ENCODE measurements around the gene SMURF2. TPM values are rescaled to one million over a fixed set of nuclear protein-coding genes. Genes with fewer than 3 reads are reported as not detected.
"Not testable (repeated sequence)": the region's sequence is repeated elsewhere in the genome, so short reads cannot be mapped to it uniquely, and the experiment has no call there.

Gene SMURF2
- total RNA-seq, 1 donor from 2014 or later, result 24.6 TPM

- H2AFZ ChIP-seq (replicated peaks); H3K4me1 ChIP-seq; H3K27ac ChIP-seq; H3K27me3 Mint-ChIP-seq (ENCODE audit: insufficient read depth, low read depth); H3K9ac ChIP-seq; H3K9me3 ChIP-seq (ENCODE audit: low read depth); H3F3A ChIP-seq (ENCODE audit: low read depth); H3K36me3 ChIP-seq: not testable (repeated sequence)
- Mint-ChIP-seq H3K9me3 (peaks cover 14% of the 10 kb centered on the region), H3K4me3 (peak overlapping the region; percentile 100), H3K27ac (peak overlapping the region; percentile 98), H3K36me3 (peaks cover 13% of the 10 kb centered on the region), H3K4me1 (peaks cover 18% of the 10 kb centered on the region)
- Histone ChIP-seq H4K20me1 (ENCODE audit: low read depth) (peaks cover 21% of the 10 kb centered on the region), H3K27me3 (peaks cover 24% of the 10 kb centered on the region), H3K79me2 (ENCODE audit: low read depth) (peaks cover 60% of the 10 kb centered on the region), H3K4me3 (peak overlapping the region; percentile 93), H3K4me2 (peak overlapping the region; percentile 84)
- DNase-seq (ENCODE audit: low spot score), result peak; percentile 12
Observed at GRCh38 chr17:64660195-64660977, 1.7 kb downstream of the SMURF2 start.

DNA sequence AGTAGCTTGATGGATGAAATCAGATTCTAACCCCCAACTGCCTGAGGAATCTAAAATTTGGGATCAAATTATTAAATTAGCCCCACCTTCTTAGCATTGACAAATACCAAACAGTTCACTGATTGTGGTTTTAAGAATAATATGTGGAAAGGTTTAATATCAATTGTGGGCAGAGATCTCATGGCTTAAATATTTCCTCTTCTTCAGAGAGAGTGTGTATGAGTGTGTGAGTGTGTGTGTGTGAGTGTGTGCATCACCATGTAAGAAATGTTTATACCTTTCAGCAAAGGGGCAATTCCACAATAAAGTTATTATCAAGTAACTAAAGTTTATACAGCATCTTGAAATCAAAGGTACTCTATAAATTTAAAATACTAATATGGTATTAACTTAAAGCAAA is 3.2 kb downstream of the SMURF2 start:
- H4K20me1 ChIP-seq (ENCODE audit: low read depth), result peaks cover 21% of the 10 kb centered on the region
- H3K4me2 ChIP-seq, result no peak overlapping the region
- H3K4me1 ChIP-seq, result peaks cover 9% of the 10 kb centered on the region
- H3K36me3 Mint-ChIP-seq, result peaks cover 15% of the 10 kb centered on the region
- H2AFZ ChIP-seq (replicated peaks), result no peak overlapping the region
- no peak for DNase-seq (ENCODE audit: low spot score)
- H3K27ac ChIP-seq, result no peak overlapping the region
- H3K27me3 ChIP-seq, result peaks cover 24% of the 10 kb centered on the region
- H3F3A ChIP-seq (ENCODE audit: low read depth), result peaks cover 3% of the 10 kb centered on the region
- peaks cover 17% of the 10 kb centered on the region for H3K9me3 Mint-ChIP-seq
- no peaks in the 10 kb centered on the region for H3K36me3 ChIP-seq
- H3K4me3 ChIP-seq, result no peak overlapping the region
- TF ChIP-seq EZH2phosphoT487 (IDR thresholded peaks at IDR 0.05) (no peak), EZH2 (IDR thresholded peaks at IDR 0.05) (no peak)
- TF ChIP-seq, protein P1, sequence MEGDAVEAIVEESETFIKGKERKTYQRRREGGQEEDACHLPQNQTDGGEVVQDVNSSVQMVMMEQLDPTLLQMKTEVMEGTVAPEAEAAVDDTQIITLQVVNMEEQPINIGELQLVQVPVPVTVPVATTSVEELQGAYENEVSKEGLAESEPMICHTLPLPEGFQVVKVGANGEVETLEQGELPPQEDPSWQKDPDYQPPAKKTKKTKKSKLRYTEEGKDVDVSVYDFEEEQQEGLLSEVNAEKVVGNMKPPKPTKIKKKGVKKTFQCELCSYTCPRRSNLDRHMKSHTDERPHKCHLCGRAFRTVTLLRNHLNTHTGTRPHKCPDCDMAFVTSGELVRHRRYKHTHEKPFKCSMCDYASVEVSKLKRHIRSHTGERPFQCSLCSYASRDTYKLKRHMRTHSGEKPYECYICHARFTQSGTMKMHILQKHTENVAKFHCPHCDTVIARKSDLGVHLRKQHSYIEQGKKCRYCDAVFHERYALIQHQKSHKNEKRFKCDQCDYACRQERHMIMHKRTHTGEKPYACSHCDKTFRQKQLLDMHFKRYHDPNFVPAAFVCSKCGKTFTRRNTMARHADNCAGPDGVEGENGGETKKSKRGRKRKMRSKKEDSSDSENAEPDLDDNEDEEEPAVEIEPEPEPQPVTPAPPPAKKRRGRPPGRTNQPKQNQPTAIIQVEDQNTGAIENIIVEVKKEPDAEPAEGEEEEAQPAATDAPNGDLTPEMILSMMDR (IDR thresholded peaks at IDR 0.05), result no peak
- H3K4me3 Mint-ChIP-seq, result no peak overlapping the region
- H3K27ac Mint-ChIP-seq, result no peak overlapping the region
- H3K9me3 ChIP-seq (ENCODE audit: low read depth), result no peaks in the 10 kb centered on the region
- peaks cover 5% of the 10 kb centered on the region for H3K27me3 Mint-ChIP-seq (ENCODE audit: insufficient read depth, low read depth)
- peaks cover 18% of the 10 kb centered on the region for H3K4me1 Mint-ChIP-seq
- H3K79me2 ChIP-seq (ENCODE audit: low read depth), result peaks cover 74% of the 10 kb centered on the region
- H3K9ac ChIP-seq, result no peak overlapping the region

DNA sequence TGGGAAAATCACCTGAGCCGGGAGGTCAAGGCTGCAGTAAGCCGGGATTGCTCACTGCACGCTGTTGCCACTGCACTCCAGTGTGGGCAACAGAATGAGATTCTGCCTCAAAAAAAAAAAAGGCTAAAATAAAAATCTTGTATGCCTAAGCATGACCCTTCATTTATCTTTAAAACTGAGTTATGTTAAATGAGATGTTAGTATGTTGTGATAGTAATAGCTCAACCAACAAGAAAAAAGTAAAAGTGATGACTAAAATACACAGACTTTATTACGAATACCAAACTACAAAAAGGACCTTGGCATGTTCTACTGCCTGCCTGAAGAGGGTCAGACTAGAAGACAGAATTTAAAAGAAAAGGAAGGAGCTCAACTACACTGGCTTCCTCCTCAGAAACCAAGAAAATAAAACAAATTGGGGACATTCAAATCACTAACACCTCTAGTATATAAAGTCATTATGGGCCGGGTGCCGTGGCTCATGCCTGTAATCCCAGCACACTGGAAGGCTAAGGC is 4.4 kb downstream of the SMURF2 start:
- peaks cover 21% of the 10 kb centered on the region for H4K20me1 ChIP-seq (ENCODE audit: low read depth)
- DNase-seq (ENCODE audit: low spot score), result no peak
- no peak overlapping the region for H2AFZ ChIP-seq (replicated peaks)
- TF ChIP-seq EZH2 (IDR thresholded peaks at IDR 0.05) (no peak), EZH2phosphoT487 (IDR thresholded peaks at IDR 0.05) (no peak)
- TF ChIP-seq, protein P1 (IDR thresholded peaks at IDR 0.05), result no peak
- H3K36me3 ChIP-seq, result no peaks in the 10 kb centered on the region
- Mint-ChIP-seq H3K27me3 (ENCODE audit: insufficient read depth, low read depth) (peaks cover 4% of the 10 kb centered on the region), H3K4me1 (peaks cover 17% of the 10 kb centered on the region), H3K4me3 (no peak overlapping the region), H3K27ac (no peak overlapping the region), H3K36me3 (peaks cover 15% of the 10 kb centered on the region), H3K9me3 (peaks cover 17% of the 10 kb centered on the region)
- no peak overlapping the region for H3K27ac ChIP-seq
- no peak overlapping the region for H3K9ac ChIP-seq
- H3K9me3 ChIP-seq (ENCODE audit: low read depth), result no peaks in the 10 kb centered on the region
- H3K27me3 ChIP-seq, result peaks cover 14% of the 10 kb centered on the region
- H3K4me3 ChIP-seq, result no peak overlapping the region
- peaks cover 3% of the 10 kb centered on the region for H3F3A ChIP-seq (ENCODE audit: low read depth)
- H3K4me2 ChIP-seq, result no peak overlapping the region
- H3K79me2 ChIP-seq (ENCODE audit: low read depth), result peaks cover 87% of the 10 kb centered on the region
- H3K4me1 ChIP-seq, result peaks cover 9% of the 10 kb centered on the region

- H3K36me3 Mint-ChIP-seq, result peaks cover 15% of the 10 kb centered on the region
- Histone ChIP-seq H3K4me1 (peaks cover 8% of the 10 kb centered on the region), H3K27ac (no peak overlapping the region), H3K4me2 (no peak overlapping the region), H4K20me1 (ENCODE audit: low read depth) (peaks cover 17% of the 10 kb centered on the region), H3K4me3 (no peak overlapping the region), H3K9ac (no peak overlapping the region), H3K27me3 (peaks cover 5% of the 10 kb centered on the region), H3K36me3 (no peaks in the 10 kb centered on the region), H2AFZ (replicated peaks) (no peak overlapping the region), H3K79me2 (ENCODE audit: low read depth) (peaks cover 92% of the 10 kb centered on the region), H3F3A (ENCODE audit: low read depth) (no peaks in the 10 kb centered on the region), H3K9me3 (ENCODE audit: low read depth) (no peaks in the 10 kb centered on the region)
- no peak for DNase-seq (ENCODE audit: low spot score)
- peaks cover 12% of the 10 kb centered on the region for H3K4me1 Mint-ChIP-seq
- TF ChIP-seq, protein P1 (IDR thresholded peaks at IDR 0.05), result no peak
- no peak for TF ChIP-seq EZH2 (IDR thresholded peaks at IDR 0.05)
- TF ChIP-seq EZH2phosphoT487 (IDR thresholded peaks at IDR 0.05), result no peak
- peaks cover 17% of the 10 kb centered on the region for H3K9me3 Mint-ChIP-seq
- H3K4me3 Mint-ChIP-seq, result no peak overlapping the region
- H3K27ac Mint-ChIP-seq, result no peak overlapping the region
- H3K27me3 Mint-ChIP-seq (ENCODE audit: insufficient read depth, low read depth), result peaks cover 2% of the 10 kb centered on the region
Observed at GRCh38 chr17:64655704-64656103, 6.4 kb downstream of the SMURF2 start.

All from neural progenitor cell (in vitro differentiated cells).